Stimulated activated naive CD4-positive, alpha-beta T cell treated with Interleukin-2 at 50 U/mL for 16 hours (primary cell): ENCODE results near the gene LRRC7.

ENCODE experiments used
- DNase-seq: peaks from one replicate; lab custom pipeline; 2025; lab: John Stamatoyannopoulos, UW

The LRRC7 gene

GRCh38 chr1:69589799-69590198 lies 22.1 kb downstream of the LRRC7 start:
- DNase-seq: no peak

GRCh38 chr1:69592341-69592740 lies 24.6 kb downstream of the LRRC7 start:
- DNase-seq: no peak

- no peak for DNase-seq
These were observed 27.8 kb downstream of the LRRC7 start for GRCh38 chr1:69595486-69595885.

GRCh38 chr1:69611316-69611715 lies 43.6 kb downstream of the LRRC7 start:
- no peak for DNase-seq

GRCh38 chr1:69613414-69613813 lies 45.7 kb downstream of the LRRC7 start:
- DNase-seq: no peak

GRCh38 chr1:69638673-69639072 lies 71.0 kb downstream of the LRRC7 start:
- no peak for DNase-seq

- DNase-seq: no peak
These were observed 71.4 kb downstream of the LRRC7 start for GRCh38 chr1:69639159-69639558.

GRCh38 chr1:69643266-69643665 lies 75.5 kb downstream of the LRRC7 start:
- DNase-seq: no peak

- DNase-seq: no peak
These were observed 77.8 kb downstream of the LRRC7 start for GRCh38 chr1:69645477-69645876.

GRCh38 chr1:69648486-69648885 lies 80.8 kb downstream of the LRRC7 start:
- DNase-seq: no peak

- no peak for DNase-seq
These were observed 81.8 kb downstream of the LRRC7 start for GRCh38 chr1:69649383-69649990.

- no peak for DNase-seq
These were observed 83.1 kb downstream of the LRRC7 start for GRCh38 chr1:69650779-69651178.

- DNase-seq: no peak
These were observed 83.9 kb downstream of the LRRC7 start for GRCh38 chr1:69651656-69652055.

GRCh38 chr1:69657971-69658370 lies 90.2 kb downstream of the LRRC7 start:
- DNase-seq: no peak

- no peak for DNase-seq
These were observed 94.0 kb downstream of the LRRC7 start for GRCh38 chr1:69661686-69662085.

- DNase-seq: no peak
These were observed 94.6 kb downstream of the LRRC7 start for GRCh38 chr1:69662321-69662720.

GRCh38 chr1:69671363-69672010 lies 103.8 kb downstream of the LRRC7 start:
- no peak for DNase-seq

GRCh38 chr1:69673321-69673720 lies 105.6 kb downstream of the LRRC7 start:
- DNase-seq: no peak

GRCh38 chr1:69679965-69680364 lies 112.2 kb downstream of the LRRC7 start:
- DNase-seq: no peak

GRCh38 chr1:69686367-69686984 lies 118.8 kb downstream of the LRRC7 start:
- no peak for DNase-seq

GRCh38 chr1:69688193-69688592 lies 120.5 kb downstream of the LRRC7 start:
- DNase-seq: no peak

GRCh38 chr1:69691179-69691578 lies 123.5 kb downstream of the LRRC7 start:
- no peak for DNase-seq

- no peak for DNase-seq
These were observed 126.4 kb downstream of the LRRC7 start for GRCh38 chr1:69693921-69694675.
